ENCODE data around the gene ADORA1. TPM values are rescaled to one million over a fixed set of nuclear protein-coding genes. Genes with fewer than 3 reads are reported as not detected.

Gene ADORA1
- polyA plus RNA-seq, 1 experiment, result 2.4 TPM

GRCh38 chr1:203182387-203182953 is 54.9 kb downstream of the ADORA1 start:
- H3K4me3 ChIP-seq (ENCODE audit: low read depth, low read length), result no peak overlapping the region
- POLR2A ChIA-PET, result no interaction called here
- no peak for DNase-seq (ENCODE audit: low read depth)

GRCh38 chr1:203183828-203184227 is 56.3 kb downstream of the ADORA1 start:
- no peak for TF ChIP-seq CTCF (IDR thresholded peaks at IDR 0.05; ENCODE audit: insufficient read depth, low read depth, low read length)
- H3K27me3 ChIP-seq (ENCODE audit: control insufficient read depth, insufficient read depth, low read length), result peaks cover 3% of the 10 kb centered on the region; the same call in 1 of the 2 replicates
- no peak overlapping the region for H3K4me3 ChIP-seq (ENCODE audit: low read depth, low read length)
- DNase-seq (ENCODE audit: low read depth), result no peak
- H3K36me3 ChIP-seq (ENCODE audit: control insufficient read depth, insufficient read depth, low read length), result no peaks in the 10 kb centered on the region
- POLR2A ChIA-PET, result no interaction called here
- CTCF ChIA-PET, result interaction anchor here (1.2 to 9.3 kb wide), 3 partner anchors 11 to 32 kb away, joined by 3 to 60 read pairs (median 6); no protein-coding TSS in a partner anchor

More at GRCh38 chr1:203182387-203182953, 54.9 kb downstream of the ADORA1 start:
- CTCF ChIA-PET, result interaction anchor here (0.6 to 9.3 kb wide), 5 partner anchors 10 to 281 kb away, joined by 3 to 60 read pairs (median 5); no protein-coding TSS in a partner anchor
- no peak for TF ChIP-seq CTCF (IDR thresholded peaks at IDR 0.05; ENCODE audit: insufficient read depth, low read depth, low read length)
- H3K27me3 ChIP-seq (ENCODE audit: control insufficient read depth, insufficient read depth, low read length), result peaks cover 1% of the 10 kb centered on the region; the same call in 1 of the 2 replicates
- no peaks in the 10 kb centered on the region for H3K36me3 ChIP-seq (ENCODE audit: control insufficient read depth, insufficient read depth, low read length)

- H3K4me3 ChIP-seq (ENCODE audit: low read depth, low read length), result no peak overlapping the region
- ChIA-PET POLR2A (no interaction called here), CTCF (interaction anchor here (1.2 to 9.3 kb wide), 4 partner anchors 8 to 32 kb away, joined by 3 to 60 read pairs (median 8); partner anchors contain the start of gene MYBPH)
- TF ChIP-seq CTCF (IDR thresholded peaks at IDR 0.05; ENCODE audit: insufficient read depth, low read depth, low read length), result no peak
- DNase-seq (ENCODE audit: low read depth), result no peak
- H3K36me3 ChIP-seq (ENCODE audit: control insufficient read depth, insufficient read depth, low read length), result no peaks in the 10 kb centered on the region
- peaks cover 3% of the 10 kb centered on the region; the same call in 1 of the 2 replicates for H3K27me3 ChIP-seq (ENCODE audit: control insufficient read depth, insufficient read depth, low read length)
These were observed 56.9 kb downstream of the ADORA1 start for GRCh38 chr1:203184467-203184866.

- DNase-seq (ENCODE audit: low read depth), result no peak
- no peak for TF ChIP-seq CTCF (IDR thresholded peaks at IDR 0.05; ENCODE audit: insufficient read depth, low read depth, low read length)
- H3K4me3 ChIP-seq (ENCODE audit: low read depth, low read length), result no peak overlapping the region
- POLR2A ChIA-PET, result no interaction called here
- peaks cover 3% of the 10 kb centered on the region; the same call in 1 of the 2 replicates for H3K27me3 ChIP-seq (ENCODE audit: control insufficient read depth, insufficient read depth, low read length)
- no peaks in the 10 kb centered on the region for H3K36me3 ChIP-seq (ENCODE audit: control insufficient read depth, insufficient read depth, low read length)
- CTCF ChIA-PET, result interaction anchor here (1.3 to 9.3 kb wide), 4 partner anchors 9 to 31 kb away, joined by 3 to 60 read pairs (median 8); partner anchors contain the start of gene MYBPH
These were observed 57.5 kb downstream of the ADORA1 start for GRCh38 chr1:203185061-203185461.

- TF ChIP-seq CTCF (IDR thresholded peaks at IDR 0.05; ENCODE audit: insufficient read depth, low read depth, low read length), result no peak
- ChIA-PET CTCF (interaction anchor here (1.3 to 9.3 kb wide), 4 partner anchors 9 to 31 kb away, joined by 3 to 60 read pairs (median 8); partner anchors contain the start of gene MYBPH), POLR2A (no interaction called here)
- Histone ChIP-seq H3K36me3 (ENCODE audit: control insufficient read depth, insufficient read depth, low read length) (no peaks in the 10 kb centered on the region), H3K27me3 (ENCODE audit: control insufficient read depth, insufficient read depth, low read length) (peaks cover 3% of the 10 kb centered on the region; the same call in 1 of the 2 replicates), H3K4me3 (ENCODE audit: low read depth, low read length) (no peak overlapping the region)
- DNase-seq (ENCODE audit: low read depth), result no peak
These were observed 58.1 kb downstream of the ADORA1 start for GRCh38 chr1:203185585-203185984.
